Effector CD8-positive, alpha-beta T cell (primary cell): ENCODE data around the gene UBE2F.
"Not testable (repeated sequence)": the region's sequence is repeated elsewhere in the genome, so short reads cannot be mapped to it uniquely, and the experiment has no call there.

Source experiments
- DNase-seq: peaks from one replicate; lab custom pipeline; 2025; lab: John Stamatoyannopoulos, UW

Gene UBE2F

GRCh38 chr2:237944302-237944701 is 22.5 kb upstream of the UBE2F start:
- DNase-seq: no peak

- DNase-seq: no peak
These were observed 20.4 kb upstream of the UBE2F start for GRCh38 chr2:237946423-237946822.

GRCh38 chr2:237951354-237951753 is 15.5 kb upstream of the UBE2F start:
- DNase-seq: not testable (repeated sequence)

- no peak for DNase-seq
These were observed 14.9 kb upstream of the UBE2F start for GRCh38 chr2:237951878-237952277.

- DNase-seq: no peak
These were observed 14.0 kb upstream of the UBE2F start for GRCh38 chr2:237952851-237953250.

- no peak for DNase-seq
These were observed 11.0 kb upstream of the UBE2F start for GRCh38 chr2:237955640-237956401.

- DNase-seq: no peak
These were observed 10.4 kb upstream of the UBE2F start for GRCh38 chr2:237956402-237956736.

- no peak for DNase-seq
These were observed 5.2 kb upstream of the UBE2F start for GRCh38 chr2:237961637-237962036.

GRCh38 chr2:237962432-237963084 is 4.3 kb upstream of the UBE2F start:
- DNase-seq: no peak

- not testable (repeated sequence) for DNase-seq
These were observed 3.3 kb upstream of the UBE2F start for GRCh38 chr2:237963490-237963991.

GRCh38 chr2:237964194-237964577 is 2.6 kb upstream of the UBE2F start:
- DNase-seq: no peak

- no peak for DNase-seq
These were observed 2.0 kb upstream of the UBE2F start for GRCh38 chr2:237964578-237965404.

GRCh38 chr2:237965844-237966243 is 970 bp upstream of the UBE2F start:
- DNase-seq: not testable (repeated sequence)

GRCh38 chr2:237966250-237966564 is 607 bp upstream of the UBE2F start:
- DNase-seq: no peak

- no peak for DNase-seq
These were observed 693 bp downstream of the UBE2F start for GRCh38 chr2:237967463-237967951.

GRCh38 chr2:237968048-237968862 is 1.4 kb downstream of the UBE2F start:
- no peak for DNase-seq

- no peak for DNase-seq
These were observed 4.8 kb downstream of the UBE2F start for GRCh38 chr2:237971661-237972060.

- no peak for DNase-seq
These were observed 5.4 kb downstream of the UBE2F start for GRCh38 chr2:237972211-237972610.

GRCh38 chr2:237972936-237973335 is 6.1 kb downstream of the UBE2F start:
- no peak for DNase-seq

- no peak for DNase-seq
These were observed 10.6 kb downstream of the UBE2F start for GRCh38 chr2:237977380-237977779.

- DNase-seq: no peak
These were observed 11.4 kb downstream of the UBE2F start for GRCh38 chr2:237978058-237978712.
